ENCODE results near the gene FAM50B.

FAM50B gene

DNA sequence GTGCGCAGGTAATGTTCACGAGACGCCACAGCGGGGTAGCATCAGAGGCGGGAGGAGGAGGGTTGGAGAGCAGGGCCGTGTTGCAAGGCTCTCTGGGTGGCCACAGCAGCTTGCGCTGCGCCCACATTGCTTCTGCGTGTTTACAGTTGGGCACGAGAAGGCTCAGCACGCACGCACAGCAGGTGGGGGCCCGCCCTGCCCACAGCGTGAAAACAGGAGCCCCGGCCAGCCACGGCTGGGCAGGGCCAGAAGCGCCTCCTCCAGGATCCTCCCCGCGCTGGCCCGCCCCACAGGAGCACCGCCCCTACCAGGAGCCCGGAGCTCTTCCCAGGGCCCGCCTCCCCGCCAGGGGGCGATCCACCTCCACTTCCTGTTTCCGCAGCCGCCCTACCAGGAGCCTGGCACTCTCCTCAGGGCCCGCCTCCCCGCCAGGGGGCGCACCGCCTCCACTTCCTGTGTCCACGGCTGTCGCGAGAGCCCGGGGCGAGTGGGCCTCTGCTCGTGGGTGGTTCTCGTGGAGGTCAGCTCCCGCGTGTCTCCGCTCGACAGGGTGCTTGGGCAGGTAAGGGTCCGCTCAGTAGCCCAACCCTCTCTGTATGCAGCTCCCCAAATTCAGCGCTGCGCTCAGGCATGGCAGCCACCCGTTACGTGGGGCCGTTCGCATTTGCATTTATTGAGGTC, at the start of gene FAM50B:
Gene FAM50B (plus strand): TSS at position 449 of the 681 bp plus-strand sequence. CDS start 439 bp downstream, outside the sequence.
- DNase-seq (ENCODE audit: low read depth in 2 of 2): peak; percentile 77 to 79

GRCh38 chr6:3799719-3800118, 49.5 kb upstream of the FAM50B start:
- no peak for DNase-seq (ENCODE audit: low read depth in 2 of 2)

DNA sequence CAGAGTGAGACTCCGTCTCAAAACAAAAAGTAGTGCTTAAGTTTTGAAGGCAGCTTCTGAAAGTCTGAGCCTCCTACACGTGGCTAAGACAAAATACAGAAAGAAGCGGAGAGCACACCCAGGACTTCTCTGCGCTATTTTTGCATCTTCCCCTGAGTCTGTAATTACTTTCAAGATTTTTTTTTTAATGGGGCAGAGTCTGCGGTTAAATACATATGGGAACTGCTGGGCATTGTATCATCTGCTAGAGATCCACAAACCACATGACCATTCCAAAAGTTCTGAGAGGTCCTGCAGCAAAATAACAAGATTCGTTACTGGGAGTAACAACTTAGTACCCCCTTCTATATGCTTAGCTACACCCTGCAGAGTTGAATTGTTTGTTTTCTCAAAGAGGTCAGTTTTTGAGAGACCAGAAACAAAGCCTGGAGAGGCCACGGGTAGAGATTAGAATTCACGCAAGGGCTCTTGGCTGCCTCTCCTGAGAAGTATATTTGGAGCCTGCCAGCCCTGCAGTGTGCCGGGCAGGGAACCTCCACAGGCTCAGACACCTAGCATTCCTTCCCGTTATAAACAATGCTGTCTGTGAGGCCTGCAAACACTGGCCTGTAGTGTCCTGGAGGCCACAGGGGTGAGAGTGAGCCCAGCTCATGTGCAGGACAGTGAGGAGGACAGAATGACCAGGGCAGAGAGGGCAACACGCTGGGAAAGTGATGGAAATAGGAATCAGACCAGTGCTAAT, 48.2 kb upstream of the FAM50B start:
- DNase-seq (ENCODE audit: low read depth in 2 of 2): no peak

DNA sequence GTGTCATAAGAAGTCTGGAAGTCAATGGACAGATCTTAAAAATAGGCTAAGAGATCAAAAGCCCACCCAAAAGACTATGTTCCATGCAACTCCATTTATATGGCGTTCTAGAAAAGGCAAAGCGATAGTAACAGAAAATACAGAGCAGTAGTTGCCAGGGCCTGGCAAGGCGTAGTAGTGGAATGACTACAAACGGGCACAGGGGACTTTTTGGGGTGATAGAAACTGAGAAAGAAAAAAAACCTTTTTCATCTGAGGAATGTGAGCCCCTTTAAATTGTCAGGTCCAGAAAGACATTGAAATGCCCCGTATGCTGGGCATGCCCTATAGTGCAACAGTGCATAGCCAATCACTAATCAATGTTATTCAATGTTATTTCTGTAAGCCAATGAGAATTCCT, 47.2 kb upstream of the FAM50B start:
- DNase-seq (ENCODE audit: low read depth in 2 of 2): no peak

DNA sequence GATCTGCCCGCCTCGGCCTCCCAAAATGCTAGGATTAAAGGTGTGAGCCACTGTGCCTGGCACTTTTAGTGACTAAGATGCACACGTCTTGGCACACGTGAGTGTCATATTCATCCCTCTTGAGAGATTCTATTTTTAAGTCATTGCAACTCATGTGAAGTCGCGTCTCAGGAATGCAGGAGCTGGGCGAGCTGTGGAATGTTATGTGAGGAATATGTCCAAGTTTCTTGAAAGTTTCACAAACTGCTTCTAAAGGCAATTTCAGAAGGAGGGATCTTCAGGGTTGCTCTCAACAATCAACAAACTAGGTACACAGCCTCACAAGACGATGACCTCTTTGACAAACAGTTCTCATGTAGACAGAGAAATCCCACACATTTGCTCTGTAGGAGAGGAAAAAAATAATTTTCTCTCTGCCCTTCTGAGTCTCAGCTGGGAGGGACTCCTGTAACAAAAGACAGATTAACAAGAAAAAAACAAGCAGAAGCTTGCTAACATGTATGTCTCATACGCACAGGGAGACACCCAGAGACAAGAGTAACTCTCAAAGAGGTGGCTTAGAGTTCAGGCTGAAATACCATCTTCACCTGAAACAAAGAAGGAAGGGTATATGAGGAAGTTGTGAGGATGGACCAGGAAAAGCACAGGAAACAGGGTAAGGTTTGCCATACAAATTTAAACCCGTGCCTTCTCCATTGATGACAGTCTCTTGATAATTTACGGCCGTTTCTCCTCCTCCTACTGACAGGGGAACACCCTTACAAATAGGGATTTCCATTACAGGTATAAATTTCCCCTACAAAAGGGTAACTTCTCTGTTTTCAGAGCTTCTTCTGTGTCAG, 45.3 kb upstream of the FAM50B start:
- no peak for DNase-seq (ENCODE audit: low read depth in 2 of 2)

- no peak for DNase-seq (ENCODE audit: low read depth in 2 of 2)
These were observed 44.2 kb upstream of the FAM50B start for GRCh38 chr6:3804964-3805363.

DNA sequence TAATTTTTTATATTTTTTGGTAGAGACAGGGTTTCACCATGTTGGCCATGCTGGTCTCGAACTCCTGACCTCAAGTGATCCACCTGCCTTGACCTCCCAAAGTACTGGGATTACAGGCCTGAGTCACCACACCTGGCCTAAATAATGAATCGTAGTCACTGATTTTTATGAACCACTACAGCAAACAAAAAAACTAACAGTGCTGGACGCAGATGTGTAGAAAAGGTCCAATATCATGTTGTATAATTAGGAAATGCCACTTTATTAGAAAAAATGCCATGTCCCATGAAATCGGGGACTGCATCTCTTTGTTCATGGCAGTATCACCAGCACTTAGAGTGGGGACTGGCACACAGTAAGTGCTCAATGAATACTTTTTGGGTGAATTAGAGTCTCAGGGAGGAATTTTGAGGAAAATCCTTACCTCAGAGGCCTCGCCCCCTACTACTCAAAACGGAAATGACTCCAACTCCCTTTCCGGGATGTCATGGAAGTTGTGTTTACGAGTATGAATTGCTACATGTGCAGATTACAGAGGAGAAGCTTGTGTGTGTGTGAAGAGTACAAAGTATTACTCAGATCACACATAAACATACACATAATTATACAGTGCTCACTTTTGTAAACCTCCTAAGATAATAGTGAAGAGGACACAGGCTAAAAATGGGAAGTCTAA, 43.6 kb upstream of the FAM50B start:
- DNase-seq (ENCODE audit: low read depth in 2 of 2): no peak

GRCh38 chr6:3806169-3806922, 42.8 kb upstream of the FAM50B start:
- no peak for DNase-seq (ENCODE audit: low read depth in 2 of 2)

DNA sequence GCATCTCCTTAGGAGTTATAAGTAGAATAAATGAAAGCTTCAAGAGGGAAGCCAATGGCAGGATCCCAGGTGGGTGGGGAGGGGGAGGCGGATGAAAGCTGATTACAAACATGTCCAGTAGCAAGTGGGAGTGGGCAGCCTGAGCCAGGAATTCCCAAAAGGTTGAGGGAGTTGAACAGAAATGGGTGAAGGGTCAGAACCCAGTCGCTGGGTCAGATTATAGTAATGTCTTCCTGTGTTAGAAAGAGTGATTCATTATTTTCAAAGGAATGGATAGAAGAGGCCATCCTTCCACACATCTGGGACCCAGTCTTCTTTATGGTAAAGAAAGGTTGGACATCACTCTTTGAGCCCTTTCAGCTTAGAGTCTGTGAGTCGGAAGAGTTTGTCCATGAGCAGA, 41.0 kb upstream of the FAM50B start:
- no peak for DNase-seq (ENCODE audit: low read depth in 2 of 2)

- no peak for DNase-seq (ENCODE audit: low read depth in 2 of 2)
These were observed 40.2 kb upstream of the FAM50B start for GRCh38 chr6:3808759-3809514.

DNA sequence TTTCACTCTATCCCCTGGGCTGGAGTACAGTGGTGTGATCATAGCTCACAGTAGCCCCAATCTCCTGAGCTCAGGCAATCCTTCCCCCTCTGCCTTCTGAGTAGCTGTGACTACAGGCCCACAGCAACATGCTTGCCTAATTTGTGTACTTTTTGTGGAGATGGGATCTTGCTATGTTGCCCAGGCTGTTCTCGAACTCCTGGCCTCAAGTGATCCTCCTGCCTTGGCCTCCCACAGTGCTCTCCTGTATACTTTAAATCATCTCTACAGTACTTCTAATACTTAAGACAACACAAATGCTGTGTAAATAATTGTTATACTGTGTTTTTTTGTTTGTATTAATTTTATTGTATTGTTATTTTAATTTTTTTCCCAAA, 39.7 kb upstream of the FAM50B start:
- DNase-seq (ENCODE audit: low read depth in 2 of 2): no peak

- no peak for DNase-seq (ENCODE audit: low read depth in 2 of 2)
These were observed 39.2 kb upstream of the FAM50B start for GRCh38 chr6:3809982-3810381.

DNA sequence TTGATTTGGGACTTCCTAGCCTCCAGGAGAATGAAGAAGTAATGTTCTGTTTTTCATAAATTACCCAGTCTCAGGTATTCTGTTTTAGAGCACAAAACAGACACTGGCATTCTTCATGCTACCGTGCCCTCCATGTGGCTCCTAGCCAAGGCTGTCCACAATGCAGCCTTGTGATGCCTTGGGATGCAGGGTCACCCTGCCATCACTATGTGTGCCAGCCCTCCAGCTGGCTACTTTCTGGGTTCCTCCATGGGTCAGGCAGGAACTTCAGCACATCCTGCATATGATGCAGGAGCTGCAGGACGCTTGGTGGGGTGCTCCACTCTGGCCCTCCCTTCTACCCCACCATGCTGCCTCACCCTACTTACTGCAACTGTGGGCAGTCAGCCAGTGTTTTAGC, 38.0 kb upstream of the FAM50B start:
- no peak for DNase-seq (ENCODE audit: low read depth in 2 of 2)

DNA sequence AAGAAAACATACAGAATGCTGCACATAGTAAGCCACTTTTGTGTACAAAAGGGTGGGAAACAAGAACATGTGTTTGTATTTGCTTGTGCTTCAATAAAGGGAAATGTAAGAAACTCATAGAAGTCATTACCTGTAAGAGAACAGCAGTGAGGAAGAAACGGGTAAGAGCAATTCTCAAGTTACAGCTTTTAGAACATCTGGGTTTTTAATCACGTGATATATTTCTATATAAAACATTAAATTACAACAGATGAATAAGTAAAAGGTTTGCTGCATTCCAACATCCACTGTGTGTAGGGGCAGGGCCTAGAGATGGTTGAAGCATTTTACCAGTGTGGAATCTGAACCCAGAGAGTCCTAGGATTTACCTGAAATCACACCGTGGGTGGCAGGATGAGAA, 36.6 kb upstream of the FAM50B start:
- no peak for DNase-seq (ENCODE audit: low read depth in 2 of 2)

DNA sequence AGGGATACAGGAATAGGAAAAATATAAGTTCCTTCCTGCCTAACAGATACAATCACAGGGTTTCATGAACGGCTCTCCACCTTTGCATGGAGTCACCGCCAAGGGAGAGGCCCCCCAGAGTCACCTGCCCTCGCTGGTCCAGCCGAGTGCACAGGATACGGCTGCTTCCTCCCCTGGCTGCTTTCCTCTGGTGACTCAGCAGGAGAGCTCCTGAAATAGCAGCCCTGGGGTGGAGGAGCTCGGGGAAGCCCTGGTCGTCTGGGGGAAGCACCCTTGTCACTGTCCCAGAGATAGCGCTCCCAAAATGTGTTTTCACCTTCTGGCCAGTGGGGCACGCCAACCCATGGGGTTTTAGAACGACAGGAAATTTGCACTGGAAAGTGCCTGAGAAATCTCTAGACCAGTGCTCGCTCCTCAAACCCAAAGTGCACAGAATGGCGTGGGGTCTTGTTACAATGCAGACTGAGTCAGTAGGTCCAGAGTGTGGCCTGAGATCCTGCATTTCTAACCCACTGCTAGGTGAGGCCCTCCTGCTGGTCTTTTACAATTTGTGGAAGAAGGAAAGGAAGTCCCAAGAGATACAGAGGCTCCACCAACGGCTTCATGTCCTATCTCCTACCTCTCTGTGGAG, 35.9 kb upstream of the FAM50B start:
- DNase-seq (ENCODE audit: low read depth in 2 of 2): no peak

DNA sequence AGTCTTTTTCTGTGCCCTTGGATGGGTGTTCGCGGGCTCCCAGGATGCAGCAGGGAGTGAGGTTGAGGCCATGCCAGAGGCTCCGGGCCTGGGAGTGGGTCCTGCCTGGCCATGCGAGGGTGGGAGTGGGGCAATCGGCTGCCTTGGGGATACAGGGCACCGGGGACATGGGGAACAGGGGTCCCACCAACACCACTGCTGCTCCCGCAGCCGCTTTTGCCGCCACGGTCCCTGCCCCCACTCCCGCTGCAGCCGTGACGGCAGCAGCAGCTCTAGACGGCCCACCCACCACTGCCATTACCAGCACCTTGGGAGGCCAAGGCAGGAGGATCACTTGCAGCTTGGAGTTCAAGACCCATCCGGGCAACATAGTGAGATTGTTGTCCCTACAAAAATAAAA, 35.3 kb upstream of the FAM50B start:
- no peak for DNase-seq (ENCODE audit: low read depth in 2 of 2)

GRCh38 chr6:3814539-3814938, 34.6 kb upstream of the FAM50B start:
- no peak for DNase-seq (ENCODE audit: low read depth in 2 of 2)

DNA sequence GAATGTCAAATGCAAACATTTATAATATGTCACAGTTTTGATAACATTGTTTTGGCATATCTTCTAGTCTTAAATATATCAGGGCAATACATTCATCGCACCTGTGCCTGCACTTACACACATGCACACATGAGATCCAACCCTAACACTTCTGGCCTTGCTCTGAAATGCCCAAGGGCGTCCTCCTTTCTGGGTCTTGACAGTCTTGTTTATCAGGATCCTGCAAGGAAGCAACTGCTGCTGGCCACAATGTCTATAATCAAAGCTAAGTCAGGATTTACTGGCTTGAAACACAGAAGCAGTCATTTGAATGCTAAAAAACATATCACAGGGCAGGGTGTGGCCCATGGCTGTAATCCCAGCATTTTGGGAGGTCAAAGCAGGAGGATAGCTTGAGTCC, 32.9 kb upstream of the FAM50B start:
- DNase-seq (ENCODE audit: low read depth in 2 of 2): no peak

- DNase-seq (ENCODE audit: low read depth in 2 of 2): no peak
These were observed 29.7 kb upstream of the FAM50B start for GRCh38 chr6:3819161-3820110.

All from activated CD8-positive, alpha-beta memory T cell treated with anti-CD3 and anti-CD28 coated beads for 4 hours (primary cell).